ENCODE data around the gene CC2D2A. TPM values are rescaled to one million over a fixed set of nuclear protein-coding genes. Genes with fewer than 3 reads are reported as not detected.

The CC2D2A gene
- total RNA-seq, 2 donors from 2014 or later, result 13.5 to 38.1 TPM

GRCh38 chr4:15488658-15489470 lies 19.2 kb downstream of the CC2D2A start:
- no peak for TF ChIP-seq POLR2AphosphoS5 (IDR thresholded peaks at IDR 0.05)
- TF ChIP-seq POLR2A (IDR thresholded peaks at IDR 0.05), result no peak
- TF ChIP-seq CTCF (IDR thresholded peaks at IDR 0.05), result no peak
- no peak for DNase-seq (ENCODE audit: low spot score)
- H3K4me3 ChIP-seq, result no peak overlapping the region
- intact Hi-C loops (cut with DNase I), result no loop called here
- H3K36me3 ChIP-seq, result no peaks in the 10 kb centered on the region
- no peak overlapping the region for H3K27ac ChIP-seq
- H3K27me3 ChIP-seq (replicated peaks; ENCODE audit: insufficient read depth), result no peaks in the 10 kb centered on the region
- no peaks in the 10 kb centered on the region for H3K9me3 ChIP-seq
- no peaks in the 10 kb centered on the region for H3K4me1 ChIP-seq (replicated peaks)
- 81% methylated on average over 6 of the region's 6 CpGs for WGBS

- H3K4me3 ChIP-seq, result no peak overlapping the region
- no peaks in the 10 kb centered on the region for H3K4me1 ChIP-seq (replicated peaks)
- H3K27me3 ChIP-seq (replicated peaks; ENCODE audit: insufficient read depth), result no peaks in the 10 kb centered on the region
- WGBS, result 94% methylated on average over 2 of the region's 2 CpGs
- H3K9me3 ChIP-seq, result no peaks in the 10 kb centered on the region
- H3K36me3 ChIP-seq, result no peaks in the 10 kb centered on the region
- H3K27ac ChIP-seq, result no peak overlapping the region
- DNase-seq (ENCODE audit: low spot score), result no peak
- TF ChIP-seq POLR2A (IDR thresholded peaks at IDR 0.05) (no peak), CTCF (IDR thresholded peaks at IDR 0.05) (no peak), POLR2AphosphoS5 (IDR thresholded peaks at IDR 0.05) (no peak)
- intact Hi-C loops (cut with DNase I), result no loop called here
Measured at GRCh38 chr4:15489551-15489950, 19.9 kb downstream of the CC2D2A start.

- H3K36me3 ChIP-seq, result no peaks in the 10 kb centered on the region
- H3K9me3 ChIP-seq, result no peaks in the 10 kb centered on the region
- H3K27ac ChIP-seq, result no peak overlapping the region
- intact Hi-C loops (cut with DNase I), result no loop called here
- no peak for TF ChIP-seq POLR2A (IDR thresholded peaks at IDR 0.05)
- no peak for TF ChIP-seq POLR2AphosphoS5 (IDR thresholded peaks at IDR 0.05)
- no peak for TF ChIP-seq CTCF (IDR thresholded peaks at IDR 0.05)
- H3K27me3 ChIP-seq (replicated peaks; ENCODE audit: insufficient read depth), result no peaks in the 10 kb centered on the region
- H3K4me1 ChIP-seq (replicated peaks), result no peaks in the 10 kb centered on the region
- H3K4me3 ChIP-seq, result no peak overlapping the region
- DNase-seq (ENCODE audit: low spot score), result no peak
Measured at GRCh38 chr4:15493411-15493810, 23.7 kb downstream of the CC2D2A start.

GRCh38 chr4:15495621-15496020 lies 25.9 kb downstream of the CC2D2A start:
- Histone ChIP-seq H3K9me3 (no peaks in the 10 kb centered on the region), H3K27me3 (replicated peaks; ENCODE audit: insufficient read depth) (no peaks in the 10 kb centered on the region), H3K4me3 (no peak overlapping the region), H3K4me1 (replicated peaks) (no peaks in the 10 kb centered on the region), H3K27ac (no peak overlapping the region), H3K36me3 (no peaks in the 10 kb centered on the region)
- WGBS, result 73% methylated on average over 1 of the region's 1 CpG
- no peak for DNase-seq (ENCODE audit: low spot score)
- intact Hi-C loops (cut with DNase I), result no loop called here
- no peak for TF ChIP-seq POLR2AphosphoS5 (IDR thresholded peaks at IDR 0.05)
- no peak for TF ChIP-seq CTCF (IDR thresholded peaks at IDR 0.05)
- TF ChIP-seq POLR2A (IDR thresholded peaks at IDR 0.05), result no peak

GRCh38 chr4:15498356-15498755 lies 28.7 kb downstream of the CC2D2A start:
- WGBS, result 21% methylated on average over 3 of the region's 3 CpGs

More at GRCh38 chr4:15498356-15498755, 28.7 kb downstream of the CC2D2A start:
- Histone ChIP-seq H3K27ac (no peak overlapping the region), H3K4me3 (no peak overlapping the region), H3K27me3 (replicated peaks; ENCODE audit: insufficient read depth) (no peaks in the 10 kb centered on the region), H3K36me3 (no peaks in the 10 kb centered on the region), H3K9me3 (no peaks in the 10 kb centered on the region), H3K4me1 (replicated peaks) (no peaks in the 10 kb centered on the region)
- no peak for TF ChIP-seq POLR2A (IDR thresholded peaks at IDR 0.05)
- TF ChIP-seq CTCF (IDR thresholded peaks at IDR 0.05), result no peak
- no peak for TF ChIP-seq POLR2AphosphoS5 (IDR thresholded peaks at IDR 0.05)
- DNase-seq (ENCODE audit: low spot score), result no peak
- intact Hi-C loops (cut with DNase I), result no loop called here

All from prostate gland (tissue), 2 donors.